NCI-H510A treated with DMSO at 0.1 percent for 48 hours (cell line): ENCODE measurements around the gene ZNF483.
"Not testable (repeated sequence)": the region's sequence is repeated elsewhere in the genome, so short reads cannot be mapped to it uniquely, and the experiment has no call there.

Experiments
- DNase-seq: peaks from one replicate; lab custom pipeline; 2025; lab: John Stamatoyannopoulos, UW

ZNF483 gene

GRCh38 chr9:111542497-111543254 is 17.7 kb downstream of the ZNF483 start:
- DNase-seq: no peak

- DNase-seq: no peak
These were observed 23.6 kb downstream of the ZNF483 start for GRCh38 chr9:111548623-111549022.

- DNase-seq: not testable (repeated sequence)
These were observed 30.4 kb downstream of the ZNF483 start for GRCh38 chr9:111555425-111555824.

- DNase-seq: no peak
These were observed 34.1 kb downstream of the ZNF483 start for GRCh38 chr9:111559000-111559610.

- DNase-seq: no peak
These were observed 36.3 kb downstream of the ZNF483 start for GRCh38 chr9:111561165-111561719.

GRCh38 chr9:111566234-111566633 is 41.3 kb downstream of the ZNF483 start:
- no peak for DNase-seq

- not testable (repeated sequence) for DNase-seq
These were observed 43.1 kb downstream of the ZNF483 start for GRCh38 chr9:111568127-111568526.

- DNase-seq: no peak
These were observed 48.1 kb downstream of the ZNF483 start for GRCh38 chr9:111572950-111573604.

- DNase-seq: no peak
These were observed 57.9 kb downstream of the ZNF483 start for GRCh38 chr9:111582888-111583287.

GRCh38 chr9:111586378-111586777 is 61.4 kb downstream of the ZNF483 start:
- no peak for DNase-seq

- DNase-seq: no peak
These were observed 63.9 kb downstream of the ZNF483 start for GRCh38 chr9:111588846-111589245.

- peak; percentile 27 for DNase-seq
These were observed 73.1 kb downstream of the ZNF483 start for GRCh38 chr9:111597852-111598732.

GRCh38 chr9:111598733-111599091 is 73.7 kb downstream of the ZNF483 start:
- peak; percentile 15 for DNase-seq

GRCh38 chr9:111599092-111599954 is 74.3 kb downstream of the ZNF483 start, which contains the start of gene PTGR1:
PTGR1 (minus strand) TSS chr9:111599647; CDS start chr9:111597422, 2,225 bp downstream.
- peak; percentile 47 for DNase-seq

- DNase-seq: no peak
These were observed 75.0 kb downstream of the ZNF483 start for GRCh38 chr9:111599955-111600343.

- DNase-seq: no peak
These were observed 76.4 kb downstream of the ZNF483 start for GRCh38 chr9:111601237-111602018.

GRCh38 chr9:111603041-111603440 is 78.1 kb downstream of the ZNF483 start:
- DNase-seq: no peak

- DNase-seq: no peak
These were observed 79.2 kb downstream of the ZNF483 start for GRCh38 chr9:111604054-111604615.

- no peak for DNase-seq
These were observed 80.1 kb downstream of the ZNF483 start for GRCh38 chr9:111605041-111605559.
